ENCODE measurements around the gene OAT. TPM values are rescaled to one million over a fixed set of nuclear protein-coding genes. Genes with fewer than 3 reads are reported as not detected.

The OAT gene
- total and polyA plus RNA-seq, 2 experiments from 2014 or later, result 232 to 263 TPM

DNA sequence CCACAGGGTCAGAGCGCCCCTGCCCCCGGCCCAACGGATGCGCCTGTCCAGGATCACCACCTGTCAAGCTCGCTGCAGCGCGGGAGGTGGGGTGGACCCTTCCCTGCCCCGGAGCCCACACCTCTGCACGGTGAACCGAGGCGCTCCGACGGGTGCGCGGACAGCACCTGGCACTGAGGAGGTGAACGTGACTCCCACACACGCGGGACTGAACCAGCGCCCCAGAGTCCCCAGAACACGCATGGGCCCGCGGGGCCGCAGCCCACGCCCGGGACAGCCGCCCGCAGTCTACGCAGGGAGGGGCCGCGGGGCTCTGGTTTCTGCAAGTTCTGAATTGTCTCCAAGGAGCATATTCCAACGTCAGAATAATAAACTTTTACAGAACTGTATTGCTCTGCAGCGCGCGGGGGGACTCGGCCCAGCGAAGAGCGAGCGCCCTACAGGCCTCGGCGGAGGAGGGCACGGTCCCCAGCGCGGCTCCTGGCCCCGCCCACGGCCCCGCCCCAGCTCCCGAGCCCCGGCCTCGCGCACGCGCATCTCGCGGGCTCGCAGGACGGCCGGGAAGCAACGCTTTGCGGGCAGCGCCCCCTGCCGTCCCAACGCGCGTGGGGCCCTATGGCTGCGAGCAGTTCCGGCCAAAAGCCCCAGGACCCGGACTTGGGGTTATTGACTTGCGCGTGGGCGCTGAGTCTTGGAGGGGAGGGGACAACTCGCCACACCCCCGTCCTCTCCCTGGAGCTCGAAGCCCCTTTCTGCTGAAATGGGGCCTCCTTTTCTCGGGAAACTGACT lies 29.7 kb downstream of the OAT start:
- peak overlapping the region; percentile 84 for H3K4me2 ChIP-seq (ENCODE audit: unreplicated experiment)
- H3F3A ChIP-seq (ENCODE audit: insufficient read depth), result no peaks in the 10 kb centered on the region
- peak overlapping the region; percentile 68 for H3K4me3 ChIP-seq
- H3K9ac ChIP-seq, result peak overlapping the region; percentile 29; the same call in 1 of the 2 replicates
- H4K20me1 ChIP-seq (ENCODE audit: insufficient read depth), result no peaks in the 10 kb centered on the region
- no peaks in the 10 kb centered on the region for H3K79me2 ChIP-seq (ENCODE audit: insufficient read depth)
- H3K36me3 ChIP-seq (ENCODE audit: low read depth), result no peaks in the 10 kb centered on the region
- H3K9me3 ChIP-seq (ENCODE audit: low read depth), result no peaks in the 10 kb centered on the region
- H2AFZ ChIP-seq, result peak overlapping the region; percentile 92
- WGBS, 2 experiments (ENCODE audit: low coverage in 1 of 2, low lambda C conversion rate in 2 of 2, missing lambda C conversion rate in 2 of 2), result 14 to 25% methylated on average over 43 to 46 of the region's 74 CpGs
- H3K27me3 ChIP-seq (replicated peaks; ENCODE audit: insufficient read depth), result no peaks in the 10 kb centered on the region; the same call in 1 of the 2 replicates
- TF ChIP-seq EZH2 (IDR thresholded peaks at IDR 0.05; ENCODE audit: insufficient read depth, poor library complexity, severe bottlenecking) (no peak), EZH2phosphoT487 (IDR thresholded peaks at IDR 0.05; ENCODE audit: insufficient read depth, low read depth) (no peak)
- DNase-seq, result peak; percentile 94
- H3K9me2 ChIP-seq (ENCODE audit: insufficient read depth), result no peaks in the 10 kb centered on the region
- H3K4me1 ChIP-seq (ENCODE audit: insufficient read depth), result no peaks in the 10 kb centered on the region
- in situ Hi-C loops (cut with MboI), result loop anchor here (10.0 kb wide), 1 partner anchor 814 kb away; no protein-coding TSS in a partner anchor
- H3K27ac ChIP-seq, result no peak overlapping the region

DNA sequence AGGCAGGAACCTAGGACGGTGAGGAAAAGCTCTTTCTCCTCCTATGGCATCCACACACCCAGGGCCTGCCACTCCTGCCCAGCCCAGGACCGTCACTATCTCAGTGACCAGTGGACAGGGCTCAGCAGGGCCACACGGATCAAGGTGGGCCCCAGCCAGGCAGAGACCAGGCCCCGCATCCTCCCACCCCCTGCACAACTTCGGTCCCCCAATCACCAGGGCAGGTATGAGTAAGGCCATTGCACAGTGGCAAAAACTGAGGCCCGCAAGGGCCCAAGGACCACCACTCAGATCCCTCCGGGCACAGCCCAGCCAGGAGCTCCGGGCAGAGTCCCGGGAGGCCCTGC lies 30.3 kb downstream of the OAT start:
- Histone ChIP-seq H3K9ac (no peak overlapping the region), H3K27ac (no peak overlapping the region)

GRCh38 chr10:124387078-124387874 lies 31.4 kb downstream of the OAT start:
- Histone ChIP-seq H3K4me1 (ENCODE audit: insufficient read depth) (no peaks in the 10 kb centered on the region), H3K4me2 (ENCODE audit: unreplicated experiment) (no peak overlapping the region), H3K27ac (no peak overlapping the region), H2AFZ (no peak overlapping the region), H3K9me3 (ENCODE audit: low read depth) (no peaks in the 10 kb centered on the region), H3K27me3 (replicated peaks; ENCODE audit: insufficient read depth) (no peaks in the 10 kb centered on the region; the same call in 1 of the 2 replicates), H3K9ac (no peak overlapping the region), H3K79me2 (ENCODE audit: insufficient read depth) (no peaks in the 10 kb centered on the region), H3K9me2 (ENCODE audit: insufficient read depth) (no peaks in the 10 kb centered on the region), H3K36me3 (ENCODE audit: low read depth) (no peaks in the 10 kb centered on the region), H3K4me3 (no peak overlapping the region), H3F3A (ENCODE audit: insufficient read depth) (no peaks in the 10 kb centered on the region), H4K20me1 (ENCODE audit: insufficient read depth) (no peaks in the 10 kb centered on the region)
- in situ Hi-C loops (cut with MboI), result loop anchor here (10.0 kb wide), 1 partner anchor 812 kb away; no protein-coding TSS in a partner anchor
- 84 to 85% methylated on average over 9 to 10 of the region's 10 CpGs for WGBS, 2 experiments (ENCODE audit: low coverage in 1 of 2, low lambda C conversion rate in 2 of 2, missing lambda C conversion rate in 2 of 2)
- TF ChIP-seq EZH2phosphoT487 (IDR thresholded peaks at IDR 0.05; ENCODE audit: insufficient read depth, low read depth) (no peak), EZH2 (IDR thresholded peaks at IDR 0.05; ENCODE audit: insufficient read depth, poor library complexity, severe bottlenecking) (no peak)
- DNase-seq, result no peak

More for the DNA sequence above, 30.3 kb downstream of the OAT start:
- H4K20me1 ChIP-seq (ENCODE audit: insufficient read depth), result no peaks in the 10 kb centered on the region
- no peak overlapping the region for H3K4me2 ChIP-seq (ENCODE audit: unreplicated experiment)
- TF ChIP-seq EZH2phosphoT487 (IDR thresholded peaks at IDR 0.05; ENCODE audit: insufficient read depth, low read depth), result no peak
- no peak for TF ChIP-seq EZH2 (IDR thresholded peaks at IDR 0.05; ENCODE audit: insufficient read depth, poor library complexity, severe bottlenecking)
- H3K27me3 ChIP-seq (replicated peaks; ENCODE audit: insufficient read depth), result no peaks in the 10 kb centered on the region; the same call in 1 of the 2 replicates
- no peak for DNase-seq
- H3K79me2 ChIP-seq (ENCODE audit: insufficient read depth), result no peaks in the 10 kb centered on the region
- no peak overlapping the region for H3K4me3 ChIP-seq
- peak overlapping the region; percentile 91 for H2AFZ ChIP-seq
- no peaks in the 10 kb centered on the region for H3K36me3 ChIP-seq (ENCODE audit: low read depth)
- no peaks in the 10 kb centered on the region for H3K9me2 ChIP-seq (ENCODE audit: insufficient read depth)
- no peaks in the 10 kb centered on the region for H3K4me1 ChIP-seq (ENCODE audit: insufficient read depth)
- WGBS, 2 experiments (ENCODE audit: low coverage in 1 of 2, low lambda C conversion rate in 2 of 2, missing lambda C conversion rate in 2 of 2), result 78 to 86% methylated on average over 7 to 9 of the region's 9 CpGs
- in situ Hi-C loops (cut with MboI), result loop anchor here (10.0 kb wide), 1 partner anchor 814 kb away; no protein-coding TSS in a partner anchor
- no peaks in the 10 kb centered on the region for H3K9me3 ChIP-seq (ENCODE audit: low read depth)
- no peaks in the 10 kb centered on the region for H3F3A ChIP-seq (ENCODE audit: insufficient read depth)

All from GM23248 (cell line).